Karpas-422 (cell line): Measurements from ENCODE around the gene ELOA. TPM values are rescaled to one million over a fixed set of nuclear protein-coding genes. Genes with fewer than 3 reads are reported as not detected.
"Not testable (repeated sequence)": the region's sequence is repeated elsewhere in the genome, so short reads cannot be mapped to it uniquely, and the experiment has no call there.

ENCODE experiments used
- DNase-seq: peaks from one replicate; pipeline ENCODE4 v3.0.0-alpha.2; 2015
- H2AFZ ChIP-seq: fragments of 200-600 bp; sonication (generic); 2 replicates; pipeline ENCODE4 v1.6.1; 2014; ENCODE audit warnings: antibody characterized with exemption, low read length, mixed read lengths
- H3K27ac ChIP-seq: fragments of 200-600 bp; sonication (generic); 2 replicates; pipeline ENCODE4 v1.5.1; 2014; ENCODE audit warnings: mild to moderate bottlenecking, low read length, moderate library complexity
- H3K27me3 ChIP-seq: fragments of 200-600 bp; sonication (generic); 2 replicates; pipeline ENCODE4 v1.6.1; 2014; ENCODE audit warnings: low read length, mixed read lengths
- H3K36me3 ChIP-seq: fragments of 200-600 bp; sonication (generic); 2 replicates; pipeline ENCODE4 v1.6.1; 2014; ENCODE audit warnings: low read length, mixed read lengths; ENCODE audit not compliant: insufficient read depth
- H3K4me1 ChIP-seq: fragments of 200-600 bp; sonication (generic); 2 replicates; pipeline ENCODE4 v1.6.1; 2014; ENCODE audit warnings: mild to moderate bottlenecking, low read length, mixed read lengths
- H3K4me2 ChIP-seq: fragments of 200-600 bp; sonication (generic); 2 replicates; pipeline ENCODE4 v1.6.1; 2014; ENCODE audit warnings: low read length, low read depth, mild to moderate bottlenecking; ENCODE audit not compliant: poor library complexity, severe bottlenecking
- H3K4me3 ChIP-seq: fragments of 200-600 bp; sonication (generic); 2 replicates; pipeline ENCODE4 v1.5.1; 2014; ENCODE audit warnings: mild to moderate bottlenecking, antibody characterized with exemption, low read length, mixed read lengths
- H3K79me2 ChIP-seq: fragments of 200-600 bp; sonication (generic); 2 replicates; pipeline ENCODE4 v1.6.1; 2014; ENCODE audit warnings: mild to moderate bottlenecking, low read length, mixed read lengths
- H3K9ac ChIP-seq: fragments of 200-600 bp; sonication (generic); 2 replicates; pipeline ENCODE4 v1.6.0; 2014; ENCODE audit warnings: low read length
- H3K9me2 ChIP-seq: fragments of 200-600 bp; sonication (generic), shearing (Covaris generic); replicated peaks from 2 replicates; pipeline ENCODE4 v1.6.0; 2014; ENCODE audit warnings: mild to moderate bottlenecking, low read length, moderate library complexity; ENCODE audit not compliant: insufficient read depth
- H3K9me3 ChIP-seq: fragments of 300-700, 200-600 bp; sonication (generic); 2 replicates; pipeline ENCODE4 v1.6.1; 2014; ENCODE audit warnings: low read length, mixed read lengths
- H4K20me1 ChIP-seq: fragments of 200-600 bp; sonication (generic); 2 replicates; pipeline ENCODE4 v1.6.1; 2014; ENCODE audit warnings: mild to moderate bottlenecking, antibody characterized with exemption, low read length, low read depth; ENCODE audit not compliant: insufficient read depth
- total RNA-seq: library from RNA; depleted of rRNA; stranded (reverse); fragments of >200 nt; shearing (Covaris generic); gene quantifications from 2 replicates; pipeline ENCODE4 v1.2.3, GENCODE V29; 2014; ENCODE audit warnings: low replicate concordance

ELOA gene
- total RNA-seq, 1 experiment from 2014 or later: 14.6 TPM

GRCh38 chr1:23799255-23799569, 55.9 kb downstream of the ELOA start:
- Histone ChIP-seq H3K27ac (0 out of 2 replicates have a peak overlapping the region, but pooled peaks have one; percentile 21), H3K4me2 (peak overlapping the region; percentile 90), H3K9me2 (no peaks in the 10 kb centered on the region), H3K9ac (peak overlapping the region; percentile 94), H2AFZ (no peak overlapping the region), H3K79me2 (peaks cover 8% of the 10 kb centered on the region; the same call in 1 of the 2 replicates), H3K36me3 (no peaks in the 10 kb centered on the region), H3K4me3 (peak overlapping the region; percentile 94; the same call in 1 of the 2 replicates), H3K9me3 (no peaks in the 10 kb centered on the region), H4K20me1 (no peaks in the 10 kb centered on the region), H3K4me1 (peaks cover 22% of the 10 kb centered on the region), H3K27me3 (no peaks in the 10 kb centered on the region)
- no peak for DNase-seq

GRCh38 chr1:23799570-23800399, 56.5 kb downstream of the ELOA start:
- Histone ChIP-seq H3K27ac (0 out of 2 replicates have a peak overlapping the region, but pooled peaks have one; percentile 21), H3K36me3 (no peaks in the 10 kb centered on the region), H3K79me2 (peaks cover 8% of the 10 kb centered on the region; the same call in 1 of the 2 replicates), H3K9me2 (no peaks in the 10 kb centered on the region), H3K4me1 (peaks cover 22% of the 10 kb centered on the region), H3K27me3 (no peaks in the 10 kb centered on the region), H3K9me3 (no peaks in the 10 kb centered on the region), H3K4me2 (peak overlapping the region; percentile 90), H3K4me3 (peak overlapping the region; percentile 94), H4K20me1 (no peaks in the 10 kb centered on the region), H3K9ac (peak overlapping the region; percentile 94), H2AFZ (no peak overlapping the region)
- DNase-seq: peak; percentile 61

- peak within 1 kb of the TSS; percentile 94 for H3K9ac ChIP-seq
- H3K27ac ChIP-seq: peak within 1 kb of the TSS; percentile 49; the same call in 1 of the 2 replicates
- H2AFZ ChIP-seq: no peak within 1 kb of the TSS
- H3K9me2 ChIP-seq: no peaks in the 10 kb centered on the region
- H3K79me2 ChIP-seq: peaks cover 8% of the 10 kb centered on the region; the same call in 1 of the 2 replicates
- peak within 1 kb of the TSS; percentile 90 for H3K4me2 ChIP-seq
- H3K36me3 ChIP-seq: no peaks in the 10 kb centered on the region
- H3K4me3 ChIP-seq: peak within 1 kb of the TSS; percentile 94
- H4K20me1 ChIP-seq: no peaks in the 10 kb centered on the region
- H3K9me3 ChIP-seq: no peaks in the 10 kb centered on the region
- peaks cover 22% of the 10 kb centered on the region for H3K4me1 ChIP-seq
- H3K27me3 ChIP-seq: no peaks in the 10 kb centered on the region
- DNase-seq: peak; percentile 98
These were observed 57.4 kb downstream of the ELOA start, which contains the start of gene GALE for GRCh38 chr1:23800400-23801337. GALE (minus strand) TSS chr1:23800754; CDS start chr1:23799007, 1,747 bp downstream.

- no peak overlapping the region for H3K27ac ChIP-seq
- H3K9me2 ChIP-seq: no peaks in the 10 kb centered on the region
- DNase-seq: no peak
- no peaks in the 10 kb centered on the region for H4K20me1 ChIP-seq
- H3K9ac ChIP-seq: peak overlapping the region; percentile 94
- H3K4me3 ChIP-seq: peak overlapping the region; percentile 94
- peaks cover 22% of the 10 kb centered on the region for H3K4me1 ChIP-seq
- peaks cover 8% of the 10 kb centered on the region; the same call in 1 of the 2 replicates for H3K79me2 ChIP-seq
- H3K36me3 ChIP-seq: no peaks in the 10 kb centered on the region
- H3K27me3 ChIP-seq: no peaks in the 10 kb centered on the region
- no peaks in the 10 kb centered on the region for H3K9me3 ChIP-seq
- H3K4me2 ChIP-seq: peak overlapping the region; percentile 83
- no peak overlapping the region for H2AFZ ChIP-seq
These were observed 58.1 kb downstream of the ELOA start for GRCh38 chr1:23801338-23801748.

GRCh38 chr1:23801876-23802275, 58.6 kb downstream of the ELOA start:
- Histone ChIP-seq H3K27me3 (no peaks in the 10 kb centered on the region), H3K9ac (peak overlapping the region; percentile 94), H3K4me2 (peak overlapping the region; percentile 83), H3K79me2 (peaks cover 8% of the 10 kb centered on the region; the same call in 1 of the 2 replicates), H2AFZ (no peak overlapping the region), H4K20me1 (no peaks in the 10 kb centered on the region), H3K9me2 (no peaks in the 10 kb centered on the region), H3K4me1 (peaks cover 22% of the 10 kb centered on the region), H3K27ac (no peak overlapping the region), H3K36me3 (no peaks in the 10 kb centered on the region), H3K9me3 (no peaks in the 10 kb centered on the region), H3K4me3 (peak overlapping the region; percentile 94)
- DNase-seq: no peak

- not testable (repeated sequence) for H4K20me1 ChIP-seq, H2AFZ ChIP-seq, H3K9me3 ChIP-seq, H3K4me2 ChIP-seq, H3K27me3 ChIP-seq, H3K79me2 ChIP-seq, H3K4me3 ChIP-seq, H3K9me2 ChIP-seq, H3K36me3 ChIP-seq, H3K9ac ChIP-seq, DNase-seq, H3K27ac ChIP-seq
- H3K4me1 ChIP-seq: peaks cover 22% of the 10 kb centered on the region
These were observed 59.6 kb downstream of the ELOA start for GRCh38 chr1:23802809-23803342.

DNA sequence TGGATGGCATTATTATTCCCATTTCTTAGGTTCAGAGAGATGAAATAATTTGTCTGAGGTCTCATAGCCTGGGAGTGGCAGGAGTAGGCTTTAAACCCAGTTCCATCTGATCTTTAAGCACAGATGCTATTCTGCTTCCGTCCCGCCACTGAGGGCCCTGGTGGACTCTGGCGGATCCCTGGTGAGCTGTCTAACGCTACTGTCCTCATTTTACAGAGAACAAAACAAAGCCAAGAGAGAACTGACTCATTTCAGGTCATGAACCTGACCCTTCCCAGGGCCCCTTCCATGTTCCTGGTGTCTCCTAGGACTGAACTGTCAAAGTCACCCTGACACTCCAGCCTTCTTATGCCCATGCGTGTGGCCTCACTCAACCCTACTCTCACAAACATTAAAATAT, 60.4 kb downstream of the ELOA start:
- Histone ChIP-seq H3K9me2 (no peaks in the 10 kb centered on the region), H4K20me1 (no peaks in the 10 kb centered on the region), H3K79me2 (peaks cover 8% of the 10 kb centered on the region; the same call in 1 of the 2 replicates), H3K9me3 (no peaks in the 10 kb centered on the region), H3K36me3 (no peaks in the 10 kb centered on the region), H3K27me3 (no peaks in the 10 kb centered on the region), H3K4me3 (no peak overlapping the region), H3K4me2 (no peak overlapping the region), H3K4me1 (peaks cover 22% of the 10 kb centered on the region), H2AFZ (no peak overlapping the region), H3K27ac (no peak overlapping the region), H3K9ac (no peak overlapping the region)
- no peak for DNase-seq
